ENCODE results near the gene TUBB.
"Not testable (repeated sequence)": the region's sequence is repeated elsewhere in the genome, so short reads cannot be mapped to it uniquely, and the experiment has no call there.

GRCh38 chr6:30756405-30757003 lies 36.4 kb downstream of the TUBB start:
- TF ChIP-seq, protein P1, sequence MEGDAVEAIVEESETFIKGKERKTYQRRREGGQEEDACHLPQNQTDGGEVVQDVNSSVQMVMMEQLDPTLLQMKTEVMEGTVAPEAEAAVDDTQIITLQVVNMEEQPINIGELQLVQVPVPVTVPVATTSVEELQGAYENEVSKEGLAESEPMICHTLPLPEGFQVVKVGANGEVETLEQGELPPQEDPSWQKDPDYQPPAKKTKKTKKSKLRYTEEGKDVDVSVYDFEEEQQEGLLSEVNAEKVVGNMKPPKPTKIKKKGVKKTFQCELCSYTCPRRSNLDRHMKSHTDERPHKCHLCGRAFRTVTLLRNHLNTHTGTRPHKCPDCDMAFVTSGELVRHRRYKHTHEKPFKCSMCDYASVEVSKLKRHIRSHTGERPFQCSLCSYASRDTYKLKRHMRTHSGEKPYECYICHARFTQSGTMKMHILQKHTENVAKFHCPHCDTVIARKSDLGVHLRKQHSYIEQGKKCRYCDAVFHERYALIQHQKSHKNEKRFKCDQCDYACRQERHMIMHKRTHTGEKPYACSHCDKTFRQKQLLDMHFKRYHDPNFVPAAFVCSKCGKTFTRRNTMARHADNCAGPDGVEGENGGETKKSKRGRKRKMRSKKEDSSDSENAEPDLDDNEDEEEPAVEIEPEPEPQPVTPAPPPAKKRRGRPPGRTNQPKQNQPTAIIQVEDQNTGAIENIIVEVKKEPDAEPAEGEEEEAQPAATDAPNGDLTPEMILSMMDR (IDR thresholded peaks at IDR 0.05), result not testable (repeated sequence)
- not testable (repeated sequence) for TF ChIP-seq POLR2A (IDR thresholded peaks at IDR 0.05)
